ENCODE measurements around the gene RCAN2.

DNA sequence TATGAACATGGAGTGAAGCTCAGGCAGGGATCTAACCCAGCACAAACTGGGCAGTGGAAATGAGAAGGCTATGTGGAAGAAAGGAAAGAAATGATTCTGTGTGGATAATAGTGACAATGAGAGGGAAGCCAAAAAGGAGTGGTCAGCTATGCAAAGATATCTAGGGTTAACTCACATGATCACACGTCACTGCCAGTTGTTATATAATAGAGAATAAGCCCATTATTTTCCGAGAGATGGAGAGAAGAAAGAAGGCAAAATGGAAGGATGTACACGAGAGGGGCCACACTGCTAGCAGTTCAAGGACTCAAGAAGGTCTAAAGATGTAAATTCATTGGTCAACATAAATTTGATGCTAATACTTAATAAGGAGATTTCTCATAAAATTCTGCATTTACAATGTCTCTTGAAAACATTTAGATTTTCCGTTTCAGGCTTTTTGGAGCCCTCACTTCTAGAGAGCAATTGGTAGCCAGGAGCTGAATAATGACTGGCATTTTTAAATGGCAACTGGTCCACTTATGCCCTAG is 18.8 kb upstream of the RCAN2 start:
- TF ChIP-seq, protein P1, sequence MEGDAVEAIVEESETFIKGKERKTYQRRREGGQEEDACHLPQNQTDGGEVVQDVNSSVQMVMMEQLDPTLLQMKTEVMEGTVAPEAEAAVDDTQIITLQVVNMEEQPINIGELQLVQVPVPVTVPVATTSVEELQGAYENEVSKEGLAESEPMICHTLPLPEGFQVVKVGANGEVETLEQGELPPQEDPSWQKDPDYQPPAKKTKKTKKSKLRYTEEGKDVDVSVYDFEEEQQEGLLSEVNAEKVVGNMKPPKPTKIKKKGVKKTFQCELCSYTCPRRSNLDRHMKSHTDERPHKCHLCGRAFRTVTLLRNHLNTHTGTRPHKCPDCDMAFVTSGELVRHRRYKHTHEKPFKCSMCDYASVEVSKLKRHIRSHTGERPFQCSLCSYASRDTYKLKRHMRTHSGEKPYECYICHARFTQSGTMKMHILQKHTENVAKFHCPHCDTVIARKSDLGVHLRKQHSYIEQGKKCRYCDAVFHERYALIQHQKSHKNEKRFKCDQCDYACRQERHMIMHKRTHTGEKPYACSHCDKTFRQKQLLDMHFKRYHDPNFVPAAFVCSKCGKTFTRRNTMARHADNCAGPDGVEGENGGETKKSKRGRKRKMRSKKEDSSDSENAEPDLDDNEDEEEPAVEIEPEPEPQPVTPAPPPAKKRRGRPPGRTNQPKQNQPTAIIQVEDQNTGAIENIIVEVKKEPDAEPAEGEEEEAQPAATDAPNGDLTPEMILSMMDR (IDR thresholded peaks at IDR 0.05 in 8 of 11, conservative IDR thresholded peaks at IDR 0.05 in 3 of 11), result no peak
- TF ChIP-seq POLR2A (IDR thresholded peaks at IDR 0.05) (no peak), POLR2AphosphoS5 (IDR thresholded peaks at IDR 0.05) (no peak)
